Omental fat pad (tissue), 4 donors: ENCODE data around the gene GALNT18. TPM values are rescaled to one million over a fixed set of nuclear protein-coding genes. Genes with fewer than 3 reads are reported as not detected.

Experiments
- ATAC-seq: fragments of 150-250 bp; one replicate; pipeline ENCODE4 v1.9.1; 2016; ENCODE audit warnings: mild to moderate bottlenecking, moderate library complexity; ENCODE audit not compliant: low FRiP score
- DNase-seq: peaks from one replicate; pipeline ENCODE4 v3.0.0-alpha.2; 2019; ENCODE audit warnings: low spot score
- total RNA-seq, 4 donors: library from RNA; depleted of rRNA; stranded (reverse); fragments of >200 nt; gene quantifications; one replicate each; pipeline ENCODE4 v1.1.0, GENCODE V29; 2016
- TF ChIP-seq, protein P1 (sequence below), 3 donors: fragments of 450-650 bp; IDR thresholded peaks; one replicate each; pipeline ENCODE4 v1.5.1; 2016 to 2017; ENCODE audit warnings: antibody characterized with exemption in 3 of 3, mild to moderate bottlenecking in 3 of 3, moderate library complexity in 2 of 3

The GALNT18 gene
- total RNA-seq, 4 donors from 2014 or later: 21.0 to 47.4 (median 35.7) TPM

DNA sequence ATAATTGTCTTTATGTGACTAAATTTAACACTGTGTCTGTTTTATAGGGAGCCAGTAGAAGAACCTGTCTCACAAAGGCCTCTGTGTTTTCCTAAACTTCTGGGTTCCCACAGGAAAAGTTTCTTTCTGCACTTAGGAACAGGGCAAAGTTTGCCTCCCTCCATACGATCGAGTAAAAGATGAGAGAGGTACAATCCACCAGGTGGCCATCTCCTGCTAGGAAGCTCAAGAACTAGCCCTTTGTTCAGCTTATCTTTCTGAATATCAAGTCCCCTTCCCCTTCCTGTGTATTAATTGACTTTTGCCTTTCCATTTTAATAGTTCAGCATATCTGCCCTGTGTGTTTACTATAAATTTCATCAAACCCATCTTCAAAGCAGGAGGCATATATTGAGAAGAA lies 286.8 kb downstream of the GALNT18 start:
- DNase-seq (no peak), ATAC-seq (no peak)

DNA sequence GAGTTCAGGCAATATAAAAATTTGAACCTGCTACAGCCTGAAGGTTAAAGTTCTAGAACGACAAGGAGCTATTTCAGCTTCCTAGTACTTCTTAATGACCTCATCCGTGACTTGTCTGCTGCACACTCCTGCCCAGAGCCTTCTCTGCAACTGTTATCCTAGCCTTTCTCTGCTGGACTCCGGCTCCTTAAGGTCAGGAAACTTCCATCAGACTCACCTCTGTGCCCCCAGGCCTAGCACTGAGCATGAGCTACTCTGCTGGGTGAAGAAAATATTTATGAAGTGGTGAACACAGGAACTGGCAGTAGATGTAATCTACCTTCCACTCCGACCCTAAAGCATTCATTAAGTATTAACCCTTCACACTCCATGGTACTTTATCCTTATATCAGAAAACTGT lies 287.2 kb downstream of the GALNT18 start:
- DNase-seq (no peak), ATAC-seq (no peak)
- TF ChIP-seq, protein P1, sequence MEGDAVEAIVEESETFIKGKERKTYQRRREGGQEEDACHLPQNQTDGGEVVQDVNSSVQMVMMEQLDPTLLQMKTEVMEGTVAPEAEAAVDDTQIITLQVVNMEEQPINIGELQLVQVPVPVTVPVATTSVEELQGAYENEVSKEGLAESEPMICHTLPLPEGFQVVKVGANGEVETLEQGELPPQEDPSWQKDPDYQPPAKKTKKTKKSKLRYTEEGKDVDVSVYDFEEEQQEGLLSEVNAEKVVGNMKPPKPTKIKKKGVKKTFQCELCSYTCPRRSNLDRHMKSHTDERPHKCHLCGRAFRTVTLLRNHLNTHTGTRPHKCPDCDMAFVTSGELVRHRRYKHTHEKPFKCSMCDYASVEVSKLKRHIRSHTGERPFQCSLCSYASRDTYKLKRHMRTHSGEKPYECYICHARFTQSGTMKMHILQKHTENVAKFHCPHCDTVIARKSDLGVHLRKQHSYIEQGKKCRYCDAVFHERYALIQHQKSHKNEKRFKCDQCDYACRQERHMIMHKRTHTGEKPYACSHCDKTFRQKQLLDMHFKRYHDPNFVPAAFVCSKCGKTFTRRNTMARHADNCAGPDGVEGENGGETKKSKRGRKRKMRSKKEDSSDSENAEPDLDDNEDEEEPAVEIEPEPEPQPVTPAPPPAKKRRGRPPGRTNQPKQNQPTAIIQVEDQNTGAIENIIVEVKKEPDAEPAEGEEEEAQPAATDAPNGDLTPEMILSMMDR (IDR thresholded peaks at IDR 0.05): no peak

More for the DNA sequence above, 286.8 kb downstream of the GALNT18 start:
- TF ChIP-seq, protein P1 (IDR thresholded peaks at IDR 0.05): no peak

DNA sequence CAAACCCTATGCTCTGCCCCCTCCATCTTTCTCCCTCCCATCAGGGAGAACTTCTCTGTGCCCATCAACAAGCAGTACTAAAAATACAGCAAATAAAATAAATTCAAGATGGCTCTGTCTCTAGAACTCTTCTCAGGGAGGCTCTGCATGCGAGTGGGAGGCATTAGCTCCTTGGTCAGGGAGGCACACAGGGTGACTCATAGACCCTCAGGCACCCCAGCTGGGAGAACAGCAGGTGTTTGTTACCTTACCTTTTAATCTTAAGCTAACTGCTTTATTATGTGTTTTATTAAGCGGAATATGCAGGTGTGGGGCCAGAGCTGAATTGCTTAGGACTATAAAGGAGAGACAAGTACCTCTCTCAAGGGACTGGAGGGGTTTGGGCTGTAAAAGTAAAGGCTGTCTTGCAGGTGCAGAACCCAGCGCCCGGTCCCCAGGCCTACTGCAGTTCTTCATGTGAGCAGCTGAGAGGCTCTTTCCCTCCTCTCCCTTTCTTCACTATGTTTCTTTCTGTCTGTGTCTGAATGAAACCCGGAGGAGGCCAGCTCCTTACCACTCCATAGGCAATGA lies 289.6 kb downstream of the GALNT18 start:
- ATAC-seq: no peak
- TF ChIP-seq, protein P1 (IDR thresholded peaks at IDR 0.05): no peak
- no peak for DNase-seq

DNA sequence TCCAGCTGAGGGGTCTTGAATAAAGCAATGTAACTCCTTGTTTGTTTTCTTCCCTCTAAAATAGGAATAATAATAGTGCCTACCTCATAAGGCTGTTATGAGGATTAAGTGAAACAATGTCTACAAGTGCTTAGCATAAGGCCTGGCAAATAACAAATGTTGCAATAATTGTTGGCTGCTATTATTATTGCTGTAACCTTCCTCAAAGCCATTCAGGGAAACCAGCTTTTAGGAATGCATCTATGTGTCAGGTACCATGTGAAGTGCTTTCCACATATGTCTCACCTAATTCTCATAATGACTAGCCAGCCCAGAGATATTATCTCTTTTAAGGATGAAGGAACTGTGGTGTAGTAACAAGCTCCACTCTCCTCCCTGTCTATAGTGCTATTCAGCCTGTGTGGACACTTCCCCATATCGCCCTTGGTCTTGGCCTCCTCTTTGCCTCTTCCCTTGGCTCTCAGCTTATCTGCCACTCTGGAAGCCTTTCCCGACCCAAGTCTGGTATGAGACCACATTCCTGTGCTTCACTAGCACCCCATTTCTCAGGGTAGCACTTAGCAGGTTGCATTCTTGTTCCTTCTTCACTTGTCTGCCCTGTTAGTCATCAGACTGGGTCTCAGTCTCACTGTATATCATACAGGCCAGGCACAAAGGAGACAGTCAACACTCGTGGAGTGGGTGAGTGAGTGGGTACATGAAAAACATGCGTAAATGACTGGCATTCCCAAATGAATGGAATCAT lies 292.6 kb downstream of the GALNT18 start:
- TF ChIP-seq, protein P1 (IDR thresholded peaks at IDR 0.05): no peak
- DNase-seq (no peak), ATAC-seq (no peak)

DNA sequence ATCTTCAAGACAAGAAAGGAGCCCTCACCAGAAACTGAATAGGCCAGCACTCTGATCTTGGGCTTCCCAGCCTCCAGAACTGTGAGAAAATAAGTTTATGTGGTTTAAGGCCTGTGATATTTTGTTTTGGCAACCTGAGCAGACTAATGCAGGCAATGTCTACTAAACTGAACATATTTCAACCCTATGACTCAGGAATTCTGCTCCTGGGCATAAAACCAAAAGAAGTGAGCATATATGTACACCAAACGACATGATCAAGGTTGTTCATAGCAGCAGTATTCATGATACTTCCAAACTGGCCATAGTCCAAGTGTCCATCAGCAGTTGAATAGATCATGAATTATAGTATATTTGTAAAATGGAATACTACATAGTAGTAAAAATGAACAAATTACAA lies 297.7 kb downstream of the GALNT18 start:
- DNase-seq: no peak
- ATAC-seq: no peak
- TF ChIP-seq, protein P1 (IDR thresholded peaks at IDR 0.05): no peak

DNA sequence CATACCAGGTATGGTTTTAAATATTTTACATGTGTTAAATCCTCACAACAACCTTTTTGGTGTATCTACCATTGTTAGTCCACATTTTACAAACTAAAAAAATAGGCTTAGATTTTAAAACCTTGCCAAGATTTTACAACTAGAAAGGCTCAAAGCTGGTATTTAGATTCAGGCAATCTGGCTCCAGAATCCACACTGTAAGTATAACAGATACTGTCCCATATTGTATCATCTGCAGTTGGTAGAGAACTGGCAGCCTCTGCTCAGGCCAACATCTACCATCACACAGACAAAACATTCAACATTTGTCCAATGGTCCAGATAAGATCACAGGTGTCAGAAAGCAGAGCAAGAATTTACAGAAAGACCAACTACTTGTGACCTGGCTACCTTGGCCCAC lies 299.7 kb downstream of the GALNT18 start:
- TF ChIP-seq, protein P1 (IDR thresholded peaks at IDR 0.05): no peak
- DNase-seq: no peak
- no peak for ATAC-seq

DNA sequence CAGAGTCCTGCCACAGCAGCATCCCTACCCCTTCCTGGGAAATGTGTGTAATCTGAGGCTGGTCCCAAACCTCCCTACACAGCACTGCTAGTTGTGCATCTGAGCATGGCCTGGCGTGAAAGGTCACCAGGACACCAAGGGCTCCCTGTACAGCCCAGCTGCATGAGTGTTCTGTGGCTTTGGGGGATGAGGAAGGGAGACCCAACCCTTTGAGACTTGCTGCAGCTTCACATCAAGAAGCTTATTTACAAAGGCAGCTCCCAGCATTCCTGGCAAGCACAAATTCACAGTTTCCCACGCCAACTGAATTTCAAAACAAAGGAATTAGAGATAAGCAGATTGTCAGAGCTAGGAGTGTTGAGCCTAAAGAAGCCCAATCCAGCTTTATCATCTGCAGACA lies 301.0 kb downstream of the GALNT18 start:
- TF ChIP-seq, protein P1 (IDR thresholded peaks at IDR 0.05): no peak
- ATAC-seq: no peak

More for the DNA sequence above, 301.0 kb downstream of the GALNT18 start:
- no peak for DNase-seq
